HG02938 (cell line): ENCODE results near the gene EBLN1.
A peak's percentile ranks its signal among the peaks of the same experiment; 100 is the strongest.
"Not testable (repeated sequence)": the region's sequence is repeated elsewhere in the genome, so short reads cannot be mapped to it uniquely, and the experiment has no call there.

Experiments used
- ATAC-seq: cut with Tn5 transposase; IDR thresholded peaks from one replicate; pipeline ENCODE4 v1.9.1; 2021; ENCODE audit warnings: mild to moderate bottlenecking, moderate library complexity; ENCODE audit not compliant: unreplicated experiment

Gene EBLN1

DNA sequence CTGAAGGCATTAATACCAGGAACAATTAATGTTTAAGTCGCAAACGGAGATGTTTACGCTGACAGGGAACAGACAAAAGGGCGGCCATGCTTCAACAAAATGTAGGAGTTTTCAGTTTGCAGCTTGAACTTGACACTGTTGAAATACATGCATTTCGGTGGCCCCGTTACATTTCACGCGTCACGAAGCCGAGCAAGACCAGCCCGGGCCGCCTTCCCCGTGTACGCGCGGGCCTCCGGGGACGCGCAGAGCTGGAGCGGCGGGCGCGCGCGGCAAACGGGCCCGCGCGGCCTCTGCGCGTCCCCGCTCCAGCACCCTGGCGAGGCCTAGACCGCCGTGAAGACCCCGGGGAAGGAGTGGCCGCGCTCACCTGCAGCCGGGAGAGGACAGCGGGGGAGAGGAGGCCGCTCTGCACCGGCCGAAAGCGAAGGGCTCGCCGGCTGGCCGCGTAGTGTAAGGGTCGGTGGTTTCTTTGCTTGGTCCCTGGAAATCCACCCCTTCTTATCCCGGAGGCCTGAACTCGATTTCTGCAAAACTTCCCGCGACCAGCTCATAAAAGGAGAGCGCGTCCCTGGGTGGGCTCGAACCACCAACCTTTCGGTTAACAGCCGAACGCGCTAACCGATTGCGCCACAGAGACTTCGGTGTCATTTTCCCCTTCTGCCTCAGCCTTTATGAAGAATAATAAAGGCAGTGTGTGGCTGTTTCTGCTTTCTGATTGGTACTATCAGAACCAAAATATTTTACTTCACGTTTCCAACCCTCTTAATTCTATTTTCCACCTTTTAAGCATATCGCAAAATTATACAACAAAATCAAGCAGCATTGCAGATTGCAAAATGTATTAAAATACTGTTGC, 11.4 kb upstream of the EBLN1 start:
- ATAC-seq: peak; percentile 69

DNA sequence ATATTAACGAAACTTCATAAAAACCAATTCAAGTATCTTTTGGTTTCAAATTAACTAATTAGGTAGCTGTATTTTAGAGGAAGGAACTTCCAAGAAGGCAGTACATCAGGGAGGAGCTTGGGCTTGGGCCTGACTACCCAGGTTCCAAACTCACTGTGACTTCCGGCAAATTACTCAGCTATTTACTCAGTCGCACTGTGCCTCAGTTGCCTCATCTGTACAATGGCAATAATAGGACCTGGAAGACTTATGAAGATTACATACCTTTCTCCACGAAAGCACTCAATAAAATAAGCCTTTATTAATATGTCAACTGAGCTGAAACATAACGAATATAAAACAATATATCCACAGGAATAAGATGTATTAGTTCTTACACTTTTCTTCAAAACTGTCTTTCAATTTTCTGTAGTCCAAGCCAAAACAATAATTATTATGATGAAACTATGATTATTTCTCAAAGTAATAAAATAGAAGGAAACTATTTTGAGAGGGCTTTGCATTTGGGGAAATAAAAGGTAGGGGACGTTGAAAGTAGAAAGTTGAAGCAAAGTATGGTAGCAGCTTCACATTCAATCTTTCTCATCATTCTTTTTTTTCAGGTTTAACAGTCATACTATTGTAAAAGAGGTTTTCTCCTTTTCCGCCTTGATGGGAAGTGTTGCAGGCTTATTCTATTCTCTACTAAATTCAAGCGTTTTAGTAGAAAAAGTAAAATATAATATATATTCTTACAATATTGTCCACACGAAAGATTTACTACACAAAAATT, 10.5 kb upstream of the EBLN1 start:
- ATAC-seq: no peak

- ATAC-seq: no peak
Measured at GRCh38 chr10:22226599-22226998, 8.8 kb upstream of the EBLN1 start.

GRCh38 chr10:22222236-22223190, 4.7 kb upstream of the EBLN1 start:
- peak; percentile 82 for ATAC-seq

GRCh38 chr10:22219308-22219707, 1.5 kb upstream of the EBLN1 start:
- ATAC-seq: no peak

DNA sequence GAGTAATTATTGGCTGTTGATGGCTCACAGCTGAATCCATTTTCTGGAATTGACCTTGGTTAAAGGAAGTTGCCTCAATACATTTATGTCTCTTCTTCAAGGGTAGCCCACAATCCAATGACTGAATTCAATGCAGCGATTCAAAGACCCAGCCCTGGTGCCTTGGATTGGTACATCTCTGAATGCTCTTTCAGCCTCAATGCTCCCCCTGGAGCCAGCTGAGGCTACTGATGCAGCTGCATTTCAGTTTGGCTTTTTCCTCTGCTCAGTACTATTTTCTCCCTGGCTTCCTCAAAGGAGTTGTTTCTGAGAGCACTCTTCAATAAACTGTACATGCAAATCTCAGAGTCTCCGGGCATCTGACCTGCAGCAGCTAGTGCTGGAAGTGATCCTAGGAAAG, 633 bp upstream of the EBLN1 start:
- ATAC-seq: no peak

GRCh38 chr10:22217084-22217483, 731 bp downstream of the EBLN1 start:
- not testable (repeated sequence) for ATAC-seq

GRCh38 chr10:22210267-22210666, 7.5 kb downstream of the EBLN1 start:
- no peak for ATAC-seq

DNA sequence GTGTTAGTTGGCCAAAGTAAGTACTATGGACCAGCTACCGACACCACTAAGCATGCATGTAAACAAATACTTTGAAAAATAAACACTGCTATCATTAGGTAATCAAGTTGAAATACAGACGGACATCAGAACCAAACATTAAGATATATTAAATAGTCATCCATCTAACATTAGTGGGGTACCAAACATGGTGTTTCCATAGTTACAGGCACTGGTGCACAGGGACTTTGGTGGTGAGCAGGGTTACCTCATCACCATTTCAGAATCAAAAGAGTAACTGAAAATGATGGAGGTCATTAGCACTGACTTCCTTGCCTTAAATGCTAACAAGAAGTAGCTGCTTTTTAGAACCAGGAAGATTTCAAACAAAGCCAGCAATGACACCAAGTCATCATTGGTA, 23.9 kb downstream of the EBLN1 start:
- no peak for ATAC-seq

GRCh38 chr10:22185586-22185985, 32.2 kb downstream of the EBLN1 start:
- no peak for ATAC-seq

- no peak for ATAC-seq
Measured at GRCh38 chr10:22183771-22184461, 33.9 kb downstream of the EBLN1 start.

DNA sequence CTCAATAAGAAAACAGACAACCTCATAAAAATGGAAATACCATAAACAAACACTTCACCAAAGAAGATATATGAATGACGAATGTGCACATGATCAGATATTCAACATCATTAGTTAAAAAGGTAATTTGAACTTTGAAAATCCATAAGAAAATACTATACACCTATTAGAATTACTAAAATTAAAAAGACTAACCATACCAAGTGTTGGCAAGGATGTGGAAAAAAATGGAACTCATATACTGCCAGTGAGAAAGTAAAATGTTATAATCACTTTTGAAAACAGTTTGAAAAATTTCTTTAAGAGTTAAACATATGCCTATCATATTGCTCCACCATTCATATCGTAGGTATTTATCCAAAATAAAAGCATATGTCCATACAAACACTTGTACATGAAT, 37.1 kb downstream of the EBLN1 start:
- ATAC-seq: no peak

- no peak for ATAC-seq
Measured at GRCh38 chr10:22174442-22174841, 43.4 kb downstream of the EBLN1 start.

GRCh38 chr10:22171131-22171530, 46.7 kb downstream of the EBLN1 start:
- no peak for ATAC-seq

GRCh38 chr10:22170582-22170981, 47.2 kb downstream of the EBLN1 start:
- no peak for ATAC-seq

GRCh38 chr10:22159979-22160378, 57.8 kb downstream of the EBLN1 start:
- no peak for ATAC-seq

DNA sequence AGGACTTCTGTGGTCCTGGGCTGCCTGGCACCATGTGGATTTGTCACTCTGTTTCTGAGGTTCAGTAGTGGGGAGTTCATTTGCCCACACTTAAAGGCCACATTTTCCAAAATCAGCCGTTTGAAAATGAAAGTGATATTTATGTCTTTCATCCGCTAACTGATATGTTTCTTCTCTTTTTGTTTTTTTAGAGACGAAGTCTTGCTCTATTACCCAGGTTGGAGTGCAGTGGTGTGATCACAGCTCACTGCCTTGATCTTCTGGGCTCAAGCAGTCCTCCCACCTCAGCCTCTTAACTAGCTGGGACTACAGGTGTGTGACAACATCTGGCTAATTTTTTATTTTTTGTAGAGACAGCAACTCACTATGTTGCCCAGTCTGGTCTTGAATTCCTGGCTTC, 58.6 kb downstream of the EBLN1 start:
- no peak for ATAC-seq
